Measurements from ENCODE around the gene MAPK12.

- TF ChIP-seq CTCF (IDR thresholded peaks at IDR 0.05) (no peak), POLR2AphosphoS5 (IDR thresholded peaks at IDR 0.05; ENCODE audit: low read depth, low read length) (no peak), REST (IDR thresholded peaks at IDR 0.05; ENCODE audit: insufficient read depth in 1 of 2, low read depth in 2 of 2, low read length in 1 of 2) (no peak)
These were observed 50.3 kb downstream of the MAPK12 start for GRCh38 chr22:50211147-50211546.
